Activated naive CD4-positive, alpha-beta T cell (primary cell): Measurements from ENCODE around the gene ADPRM.
A peak's percentile ranks its signal among the peaks of the same experiment; 100 is the strongest.

Experiments used
- DNase-seq, 4 experiments: peaks; one replicate each; lab custom pipeline; 2025; lab: John Stamatoyannopoulos, UW

The ADPRM gene

GRCh38 chr17:10741416-10742135, 44.2 kb downstream of the ADPRM start:
- DNase-seq: no peak

- no peak for DNase-seq
Measured at GRCh38 chr17:10742431-10742830, 45.0 kb downstream of the ADPRM start.

- no peak for DNase-seq
Measured at GRCh38 chr17:10743316-10744009, 46.1 kb downstream of the ADPRM start.

- peak in 1 of 4 experiments; percentile 5 for DNase-seq
Measured at GRCh38 chr17:10744501-10745000, 47.2 kb downstream of the ADPRM start.

- no peak for DNase-seq
Measured at GRCh38 chr17:10745231-10745630, 47.8 kb downstream of the ADPRM start.

- no peak for DNase-seq
Measured at GRCh38 chr17:10748531-10749181, 51.3 kb downstream of the ADPRM start.

- DNase-seq: no peak
Measured at GRCh38 chr17:10750210-10750609, 52.8 kb downstream of the ADPRM start.

- DNase-seq: no peak
Measured at GRCh38 chr17:10751563-10751962, 54.2 kb downstream of the ADPRM start.

GRCh38 chr17:10752696-10753095, 55.3 kb downstream of the ADPRM start:
- DNase-seq: no peak

GRCh38 chr17:10754109-10754508, 56.7 kb downstream of the ADPRM start:
- no peak for DNase-seq

GRCh38 chr17:10754861-10755591, 57.6 kb downstream of the ADPRM start:
- DNase-seq: no peak

GRCh38 chr17:10755592-10756127, 58.3 kb downstream of the ADPRM start:
- no peak for DNase-seq

- DNase-seq: no peak
Measured at GRCh38 chr17:10756185-10756584, 58.8 kb downstream of the ADPRM start.

GRCh38 chr17:10756619-10757018, 59.2 kb downstream of the ADPRM start:
- DNase-seq: no peak

- no peak for DNase-seq
Measured at GRCh38 chr17:10757067-10757466, 59.7 kb downstream of the ADPRM start.

- no peak for DNase-seq
Measured at GRCh38 chr17:10757647-10758046, 60.3 kb downstream of the ADPRM start.

- DNase-seq: no peak
Measured at GRCh38 chr17:10758062-10758461, 60.7 kb downstream of the ADPRM start.
